Measurements from ENCODE around the gene SERTAD3. TPM values are rescaled to one million over a fixed set of nuclear protein-coding genes. Genes with fewer than 3 reads are reported as not detected.

The SERTAD3 gene
- total and polyA plus RNA-seq, 4 donors = 28.9 to 37.5 (median 33.8) TPM

DNA sequence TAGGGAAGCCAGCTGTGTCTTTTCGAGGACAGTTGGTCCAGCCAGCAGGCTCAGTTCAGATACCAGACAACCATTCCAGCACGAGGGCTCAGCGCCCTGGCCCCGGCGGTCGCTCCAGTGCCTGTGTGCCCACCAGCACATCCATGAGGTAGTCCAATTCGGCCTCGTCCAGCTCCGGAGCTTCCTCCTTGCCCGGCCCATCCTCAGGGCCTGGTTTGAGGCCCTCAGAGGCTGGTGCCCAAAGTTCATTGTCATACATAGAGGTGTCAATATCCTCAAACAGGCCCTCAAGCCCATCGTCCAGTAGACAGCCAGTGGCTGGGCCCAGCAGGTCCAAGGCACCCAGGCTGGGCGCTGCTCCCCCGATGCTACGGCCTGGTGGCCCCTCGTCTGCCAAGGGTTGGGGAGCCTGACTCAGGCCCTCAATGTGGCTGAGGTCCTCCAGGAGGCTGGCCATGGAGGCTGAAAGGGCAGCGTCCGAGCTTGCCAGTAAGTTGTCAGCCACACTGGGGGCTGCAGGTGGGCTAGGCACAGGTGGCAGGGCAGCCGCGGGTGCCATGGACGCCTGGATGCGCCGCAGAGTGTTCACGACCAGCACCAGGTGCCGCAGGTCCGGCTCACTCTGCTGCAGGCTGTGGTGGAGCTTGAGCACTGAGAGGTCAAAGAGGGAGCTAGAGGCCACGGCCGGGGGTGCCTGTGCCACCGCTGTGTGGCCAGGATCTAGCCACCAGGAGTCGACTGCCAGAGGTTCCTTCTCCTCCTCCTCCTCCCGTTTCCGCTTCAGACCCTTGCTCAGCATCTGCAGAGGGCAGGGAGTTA, 21.2 kb downstream of the SERTAD3 start:
- H3K4me3 ChIP-seq = no peak overlapping the region
- H3K9me3 ChIP-seq (ENCODE audit: control insufficient read depth in 4 of 4, insufficient read depth in 3 of 4, low read length in 3 of 4) = no peaks in the 10 kb centered on the region
- H3K9ac ChIP-seq (ENCODE audit: insufficient read depth in 1 of 2, low read length in 2 of 2) = no peak overlapping the region
- WGBS, 2 donors = 87 to 93% methylated on average over 30 to 31 of the region's 31 CpGs
- H3K27me3 ChIP-seq (ENCODE audit: control insufficient read depth in 3 of 3, insufficient read depth in 3 of 3, low read length in 2 of 3) = no peaks in the 10 kb centered on the region
- ATAC-seq (ENCODE audit: insufficient read depth, low FRiP score) = no peak
- TF ChIP-seq, protein P1, sequence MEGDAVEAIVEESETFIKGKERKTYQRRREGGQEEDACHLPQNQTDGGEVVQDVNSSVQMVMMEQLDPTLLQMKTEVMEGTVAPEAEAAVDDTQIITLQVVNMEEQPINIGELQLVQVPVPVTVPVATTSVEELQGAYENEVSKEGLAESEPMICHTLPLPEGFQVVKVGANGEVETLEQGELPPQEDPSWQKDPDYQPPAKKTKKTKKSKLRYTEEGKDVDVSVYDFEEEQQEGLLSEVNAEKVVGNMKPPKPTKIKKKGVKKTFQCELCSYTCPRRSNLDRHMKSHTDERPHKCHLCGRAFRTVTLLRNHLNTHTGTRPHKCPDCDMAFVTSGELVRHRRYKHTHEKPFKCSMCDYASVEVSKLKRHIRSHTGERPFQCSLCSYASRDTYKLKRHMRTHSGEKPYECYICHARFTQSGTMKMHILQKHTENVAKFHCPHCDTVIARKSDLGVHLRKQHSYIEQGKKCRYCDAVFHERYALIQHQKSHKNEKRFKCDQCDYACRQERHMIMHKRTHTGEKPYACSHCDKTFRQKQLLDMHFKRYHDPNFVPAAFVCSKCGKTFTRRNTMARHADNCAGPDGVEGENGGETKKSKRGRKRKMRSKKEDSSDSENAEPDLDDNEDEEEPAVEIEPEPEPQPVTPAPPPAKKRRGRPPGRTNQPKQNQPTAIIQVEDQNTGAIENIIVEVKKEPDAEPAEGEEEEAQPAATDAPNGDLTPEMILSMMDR (IDR thresholded peaks at IDR 0.05; ENCODE audit: control extremely low read depth, extremely low read depth) = no peak
- DNase-seq = no peak
- H3K27ac ChIP-seq (ENCODE audit: low read depth in 1 of 2, low read length in 1 of 2) = peak overlapping the region in 1 of 2 donors; percentile 50
- peaks cover 0 to 17% (median 2%) of the 10 kb centered on the region in 5 donors for H3K4me1 ChIP-seq (ENCODE audit: control insufficient read depth in 5 of 5, insufficient read depth in 5 of 5, low read length in 5 of 5)
- H3K36me3 ChIP-seq (ENCODE audit: control insufficient read depth in 4 of 4, insufficient read depth in 4 of 4, low read length in 4 of 4) = peaks cover 5 to 11% (median 9%) of the 10 kb centered on the region in 4 donors

DNA sequence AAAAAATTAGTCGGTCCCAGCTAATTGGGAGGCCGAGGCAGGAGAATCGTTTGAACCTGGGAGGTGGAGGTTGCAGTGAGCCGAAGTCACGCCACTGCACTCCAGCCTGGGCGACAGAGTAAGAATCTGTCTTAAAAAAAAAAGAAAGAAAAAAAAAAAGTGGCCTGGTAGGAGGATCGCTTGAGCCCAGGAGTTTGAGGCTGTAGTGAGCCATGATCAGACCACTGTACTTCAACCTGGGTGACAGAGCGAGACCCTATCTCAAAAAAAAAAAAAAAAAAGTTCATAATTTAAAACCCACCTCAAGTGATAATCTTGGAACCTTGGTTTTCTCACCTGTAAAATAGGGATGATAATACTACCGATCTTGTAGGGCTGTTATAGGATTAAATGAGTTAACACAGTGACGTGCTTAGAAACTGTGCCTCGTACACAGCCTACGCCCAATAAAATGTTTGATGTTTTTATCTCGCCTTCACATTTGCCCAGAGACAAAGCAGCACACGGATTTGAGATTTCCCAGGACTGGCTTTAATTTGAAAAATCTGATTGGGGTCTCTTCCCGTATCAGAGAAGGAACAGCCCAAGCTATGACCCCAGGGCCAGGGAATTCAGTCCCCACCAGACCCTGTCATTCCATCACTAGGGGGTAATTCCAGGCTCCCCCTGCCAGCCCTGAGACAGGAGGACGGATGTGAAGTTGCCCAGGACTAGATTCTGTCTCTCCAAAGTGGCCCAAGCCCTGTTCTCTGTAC, 22.0 kb downstream of the SERTAD3 start:
- no peaks in the 10 kb centered on the region for H3K9me3 ChIP-seq (ENCODE audit: control insufficient read depth in 4 of 4, insufficient read depth in 3 of 4, low read length in 3 of 4)
- H3K9ac ChIP-seq (ENCODE audit: insufficient read depth in 1 of 2, low read length in 2 of 2) = no peak overlapping the region
- H3K4me3 ChIP-seq = no peak overlapping the region
- TF ChIP-seq, protein P1 (IDR thresholded peaks at IDR 0.05; ENCODE audit: control extremely low read depth, extremely low read depth) = no peak
- peak overlapping the region; percentile 95 to 100 for H3K27ac ChIP-seq (ENCODE audit: low read depth in 1 of 2, low read length in 1 of 2)
- H3K36me3 ChIP-seq (ENCODE audit: control insufficient read depth in 4 of 4, insufficient read depth in 4 of 4, low read length in 4 of 4) = peaks cover 5 to 11% (median 9%) of the 10 kb centered on the region in 4 donors
- DNase-seq (no peak), ATAC-seq (ENCODE audit: insufficient read depth, low FRiP score) (no peak)
- no peaks in the 10 kb centered on the region for H3K27me3 ChIP-seq (ENCODE audit: control insufficient read depth in 3 of 3, insufficient read depth in 3 of 3, low read length in 2 of 3)
- H3K4me1 ChIP-seq (ENCODE audit: control insufficient read depth in 5 of 5, insufficient read depth in 5 of 5, low read length in 5 of 5) = peaks cover 0 to 23% (median 5%) of the 10 kb centered on the region in 5 donors
- 76 to 86% methylated on average over 16 of the region's 16 CpGs for WGBS, 2 donors

DNA sequence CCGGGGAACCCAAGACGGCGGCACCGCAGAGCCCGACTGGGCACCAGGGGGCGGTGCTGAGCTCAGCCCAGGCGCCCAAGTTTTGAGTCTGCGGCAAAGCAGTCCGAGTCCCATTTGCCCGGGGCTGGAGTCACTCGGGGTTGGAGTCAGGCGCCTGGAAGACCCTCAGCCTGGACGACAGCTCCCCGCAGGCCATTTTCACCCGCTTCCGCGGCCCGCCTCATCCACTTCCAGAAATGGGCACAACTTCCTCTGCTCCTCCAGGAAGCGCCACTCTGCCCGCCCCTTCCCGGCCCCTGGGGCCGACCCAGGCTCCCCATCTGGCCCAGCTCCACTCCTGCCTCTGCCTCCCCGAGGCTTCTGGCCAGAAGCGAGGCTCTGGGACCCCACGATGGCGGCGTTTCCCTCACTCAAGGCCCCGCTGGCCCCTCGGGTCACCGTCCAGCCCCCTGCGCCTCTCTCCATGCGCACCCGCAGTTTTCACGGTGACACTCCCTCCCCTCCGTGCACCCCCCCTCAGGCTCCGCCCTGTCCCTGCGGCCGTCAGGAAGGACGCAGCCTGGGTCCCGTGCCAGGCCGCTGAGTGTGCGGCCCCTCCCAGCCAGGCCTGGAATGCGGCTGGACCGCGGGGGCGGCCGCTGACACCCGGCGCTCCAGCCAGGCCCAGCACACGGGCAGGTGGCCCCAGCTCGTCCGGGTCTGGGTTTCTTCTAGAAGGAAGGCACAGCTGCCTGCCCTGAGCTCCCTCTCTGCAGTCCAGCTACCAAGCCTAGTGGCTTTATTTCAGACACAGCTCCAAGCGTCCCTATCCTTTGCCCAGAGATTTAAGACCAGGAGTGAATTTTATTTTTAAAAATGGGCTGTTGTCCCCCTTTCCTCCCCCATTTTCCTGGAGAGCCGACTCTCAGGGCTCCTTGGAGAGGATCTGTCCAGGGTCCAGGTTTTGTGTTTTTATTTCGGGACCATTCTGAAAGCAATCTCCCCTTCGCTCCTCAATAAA, 23.1 kb downstream of the SERTAD3 start:
- peak overlapping the region; percentile 55 for H3K4me3 ChIP-seq
- H3K4me1 ChIP-seq (ENCODE audit: control insufficient read depth in 5 of 5, insufficient read depth in 5 of 5, low read length in 5 of 5) = peaks cover 2 to 25% (median 5%) of the 10 kb centered on the region in 5 donors
- TF ChIP-seq, protein P1 (IDR thresholded peaks at IDR 0.05; ENCODE audit: control extremely low read depth, extremely low read depth) = peak; percentile 79
- peak overlapping the region; percentile 95 to 100 for H3K27ac ChIP-seq (ENCODE audit: low read depth in 1 of 2, low read length in 1 of 2)
- ATAC-seq (ENCODE audit: insufficient read depth, low FRiP score) (peak; percentile 81), DNase-seq (peak; percentile 95 to 97 (median 95))
- peak overlapping the region; percentile 63 to 72 for H3K9ac ChIP-seq (ENCODE audit: insufficient read depth in 1 of 2, low read length in 2 of 2)
- WGBS, 2 donors = 2% methylated on average over 56 of the region's 56 CpGs
- H3K36me3 ChIP-seq (ENCODE audit: control insufficient read depth in 4 of 4, insufficient read depth in 4 of 4, low read length in 4 of 4) = peaks cover 5 to 11% (median 9%) of the 10 kb centered on the region in 4 donors
- no peaks in the 10 kb centered on the region for H3K27me3 ChIP-seq (ENCODE audit: control insufficient read depth in 3 of 3, insufficient read depth in 3 of 3, low read length in 2 of 3)
- H3K9me3 ChIP-seq (ENCODE audit: control insufficient read depth in 4 of 4, insufficient read depth in 3 of 4, low read length in 3 of 4) = no peaks in the 10 kb centered on the region

Data from lung (tissue), 12 donors.